ENCODE measurements around the gene ASAP2. TPM values are rescaled to one million over a fixed set of nuclear protein-coding genes. Genes with fewer than 3 reads are reported as not detected.
A peak's percentile ranks its signal among the peaks of the same experiment; 100 is the strongest.

ASAP2 gene
- total RNA-seq, 8 experiments from 2014 or later, result 8.5 to 26.7 (median 19.1) TPM

GRCh38 chr2:9243357-9243756 is 36.7 kb downstream of the ASAP2 start:
- 79 to 100% (median 96%) methylated on average over 1 to 6 of the region's 8 CpGs; no CpG with 5 or more reads in 2 of the 10 experiments for WGBS, 10 experiments
- ATAC-seq (replicated peaks in 6 of 8), result no peak
- H3K4me1 ChIP-seq (replicated peaks in 1 of 2), result peaks cover 20 to 27% of the 10 kb centered on the region in 2 donors
- in situ Hi-C loops (cut with MboI; ENCODE audit: low pct_unique_long_range_greater_than_20kb in 2 of 9, low sequenced_read_pairs in 9 of 9, unreplicated experiment in 9 of 9), result no loop called here
- no peak overlapping the region for H3K4me3 ChIP-seq
- no peak overlapping the region for H3K27ac ChIP-seq

GRCh38 chr2:9244985-9245544 is 38.5 kb downstream of the ASAP2 start:
- ATAC-seq (replicated peaks in 6 of 8), result peak in 1 of 8 experiments; percentile 12
- Histone ChIP-seq H3K4me1 (replicated peaks in 1 of 2) (peaks cover 13 to 19% of the 10 kb centered on the region in 2 donors), H3K4me3 (no peak overlapping the region), H3K27ac (no peak overlapping the region)
- 33 to 100% (median 64%) methylated on average over 1 to 7 of the region's 7 CpGs; no CpG with 5 or more reads in 1 of the 10 experiments for WGBS, 10 experiments
- in situ Hi-C loops (cut with MboI; ENCODE audit: low pct_unique_long_range_greater_than_20kb in 2 of 9, low sequenced_read_pairs in 9 of 9, unreplicated experiment in 9 of 9), result no loop called here

- in situ Hi-C loops (cut with MboI; ENCODE audit: low pct_unique_long_range_greater_than_20kb in 2 of 9, low sequenced_read_pairs in 9 of 9, unreplicated experiment in 9 of 9), result no loop called here
- H3K4me3 ChIP-seq, result no peak overlapping the region
- H3K4me1 ChIP-seq (replicated peaks in 1 of 2), result peaks cover 26 to 31% of the 10 kb centered on the region in 2 donors
- 10 to 91% (median 65%) methylated on average over 3 to 9 of the region's 13 CpGs; no CpG with 5 or more reads in 2 of the 10 experiments for WGBS, 10 experiments
- H3K27ac ChIP-seq, result peak overlapping the region in 1 of 2 donors; percentile 35
- peak in 5 of 8 experiments; percentile 11 to 59 (median 32) for ATAC-seq (replicated peaks in 6 of 8)
Measured at GRCh38 chr2:9247177-9247576, 40.6 kb downstream of the ASAP2 start.

- no peak for ATAC-seq (replicated peaks in 6 of 8)
- WGBS, 10 experiments, result 52 to 100% (median 81%) methylated on average over 1 to 6 of the region's 6 CpGs; no CpG with 5 or more reads in 3 of the 10 experiments
- H3K4me1 ChIP-seq (replicated peaks in 1 of 2), result peaks cover 30 to 35% of the 10 kb centered on the region in 2 donors
- in situ Hi-C loops (cut with MboI; ENCODE audit: low pct_unique_long_range_greater_than_20kb in 2 of 9, low sequenced_read_pairs in 9 of 9, unreplicated experiment in 9 of 9), result no loop called here
- no peak overlapping the region for H3K4me3 ChIP-seq
- peak overlapping the region in 1 of 2 donors; percentile 35 for H3K27ac ChIP-seq
Measured at GRCh38 chr2:9247786-9248185, 41.2 kb downstream of the ASAP2 start.

GRCh38 chr2:9248363-9248762 is 41.8 kb downstream of the ASAP2 start:
- WGBS, 10 experiments, result 90 to 100% (median 97%) methylated on average over 2 to 5 of the region's 7 CpGs; no CpG with 5 or more reads in 6 of the 10 experiments
- no peak overlapping the region for H3K4me3 ChIP-seq
- no peak for ATAC-seq (replicated peaks in 6 of 8)
- H3K27ac ChIP-seq, result no peak overlapping the region
- H3K4me1 ChIP-seq (replicated peaks in 1 of 2), result peaks cover 30 to 35% of the 10 kb centered on the region in 2 donors
- in situ Hi-C loops (cut with MboI; ENCODE audit: low pct_unique_long_range_greater_than_20kb in 2 of 9, low sequenced_read_pairs in 9 of 9, unreplicated experiment in 9 of 9), result no loop called here

- H3K4me3 ChIP-seq, result no peak overlapping the region
- 0 to 92% (median 67%) methylated on average over 1 to 6 of the region's 10 CpGs; no CpG with 5 or more reads in 3 of the 10 experiments for WGBS, 10 experiments
- in situ Hi-C loops (cut with MboI; ENCODE audit: low pct_unique_long_range_greater_than_20kb in 2 of 9, low sequenced_read_pairs in 9 of 9, unreplicated experiment in 9 of 9), result no loop called here
- H3K27ac ChIP-seq, result no peak overlapping the region
- peaks cover 30 to 35% of the 10 kb centered on the region in 2 donors for H3K4me1 ChIP-seq (replicated peaks in 1 of 2)
- peak in 4 of 8 experiments; percentile 29 to 80 (median 75) for ATAC-seq (replicated peaks in 6 of 8)
Measured at GRCh38 chr2:9249020-9249800, 42.6 kb downstream of the ASAP2 start.

- ATAC-seq (replicated peaks in 6 of 8), result no peak
- Histone ChIP-seq H3K4me1 (replicated peaks in 1 of 2) (peaks cover 30 to 35% of the 10 kb centered on the region in 2 donors), H3K4me3 (no peak overlapping the region), H3K27ac (no peak overlapping the region)
- in situ Hi-C loops (cut with MboI; ENCODE audit: low pct_unique_long_range_greater_than_20kb in 2 of 9, low sequenced_read_pairs in 9 of 9, unreplicated experiment in 9 of 9), result no loop called here
- 22 to 100% (median 93%) methylated on average over 1 to 4 of the region's 4 CpGs; no CpG with 5 or more reads in 2 of the 10 experiments for WGBS, 10 experiments
Measured at GRCh38 chr2:9250091-9250490, 43.5 kb downstream of the ASAP2 start.

- WGBS, 10 experiments, result 84 to 100% (median 91%) methylated on average over 2 to 9 of the region's 12 CpGs; no CpG with 5 or more reads in 1 of the 10 experiments
- Histone ChIP-seq H3K4me3 (no peak overlapping the region), H3K4me1 (replicated peaks in 1 of 2) (peaks cover 30 to 38% of the 10 kb centered on the region in 2 donors), H3K27ac (no peak overlapping the region)
- in situ Hi-C loops (cut with MboI; ENCODE audit: low pct_unique_long_range_greater_than_20kb in 2 of 9, low sequenced_read_pairs in 9 of 9, unreplicated experiment in 9 of 9), result no loop called here
- ATAC-seq (replicated peaks in 6 of 8), result no peak
Measured at GRCh38 chr2:9250498-9251153, 44.0 kb downstream of the ASAP2 start.

- in situ Hi-C loops (cut with MboI; ENCODE audit: low pct_unique_long_range_greater_than_20kb in 2 of 9, low sequenced_read_pairs in 9 of 9, unreplicated experiment in 9 of 9), result no loop called here
- peak; percentile 31 to 90 (median 78) for ATAC-seq (replicated peaks in 6 of 8)
- Histone ChIP-seq H3K4me1 (replicated peaks in 1 of 2) (peaks cover 31 to 42% of the 10 kb centered on the region in 2 donors), H3K27ac (peak overlapping the region; percentile 54 to 69), H3K4me3 (no peak overlapping the region)
- WGBS, 10 experiments, result 33 to 96% (median 69%) methylated on average over 3 to 13 of the region's 16 CpGs; no CpG with 5 or more reads in 3 of the 10 experiments
Measured at GRCh38 chr2:9251154-9252001, 44.8 kb downstream of the ASAP2 start.

GRCh38 chr2:9252002-9252357 is 45.4 kb downstream of the ASAP2 start:
- Histone ChIP-seq H3K4me1 (replicated peaks in 1 of 2) (peaks cover 35 to 44% of the 10 kb centered on the region in 2 donors), H3K4me3 (no peak overlapping the region), H3K27ac (peak overlapping the region; percentile 37 to 45)
- peak in 6 of 8 experiments; percentile 13 to 74 (median 64) for ATAC-seq (replicated peaks in 6 of 8)
- in situ Hi-C loops (cut with MboI; ENCODE audit: low pct_unique_long_range_greater_than_20kb in 2 of 9, low sequenced_read_pairs in 9 of 9, unreplicated experiment in 9 of 9), result no loop called here
- WGBS, 10 experiments, result 0 to 72% (median 20%) methylated on average over 1 to 3 of the region's 5 CpGs; no CpG with 5 or more reads in 3 of the 10 experiments

GRCh38 chr2:9255416-9255815 is 48.8 kb downstream of the ASAP2 start:
- no peak for ATAC-seq (replicated peaks in 6 of 8)
- Histone ChIP-seq H3K4me3 (no peak overlapping the region), H3K27ac (no peak overlapping the region), H3K4me1 (replicated peaks in 1 of 2) (peaks cover 46 to 47% of the 10 kb centered on the region in 2 donors)
- in situ Hi-C loops (cut with MboI; ENCODE audit: low pct_unique_long_range_greater_than_20kb in 2 of 9, low sequenced_read_pairs in 9 of 9, unreplicated experiment in 9 of 9), result no loop called here
- WGBS, 10 experiments, result 57 to 100% (median 71%) methylated on average over 1 to 4 of the region's 4 CpGs; no CpG with 5 or more reads in 3 of the 10 experiments

GRCh38 chr2:9256147-9256546 is 49.5 kb downstream of the ASAP2 start:
- peak in 3 of 8 experiments; percentile 28 to 75 (median 50) for ATAC-seq (replicated peaks in 6 of 8)
- in situ Hi-C loops (cut with MboI; ENCODE audit: low pct_unique_long_range_greater_than_20kb in 2 of 9, low sequenced_read_pairs in 9 of 9, unreplicated experiment in 9 of 9), result no loop called here
- no peak overlapping the region for H3K4me3 ChIP-seq
- WGBS, 10 experiments, result 0 to 92% (median 81%) methylated on average over 2 to 4 of the region's 4 CpGs; no CpG with 5 or more reads in 3 of the 10 experiments
- peaks cover 51 to 52% of the 10 kb centered on the region in 2 donors for H3K4me1 ChIP-seq (replicated peaks in 1 of 2)
- no peak overlapping the region for H3K27ac ChIP-seq
